Measurements from ENCODE around the gene CENPVL1. TPM values are rescaled to one million over a fixed set of nuclear protein-coding genes. Genes with fewer than 3 reads are reported as not detected.

CENPVL1 gene
- total RNA-seq, 2 donors from 2014 or later = not detected

GRCh38 chrX:51747671-51748070 is 37.4 kb downstream of the CENPVL1 start:
- no peak for ATAC-seq
- DNase-seq (ENCODE audit: low spot score) = no peak
- H3K9me3 Mint-ChIP-seq = no peaks in the 10 kb centered on the region
- H3K27ac Mint-ChIP-seq = no peak overlapping the region
- no peak overlapping the region for H3K4me3 Mint-ChIP-seq
- H3K4me1 Mint-ChIP-seq (ENCODE audit: low read depth in 2 of 2) = peaks cover 10 to 16% of the 10 kb centered on the region in 2 donors
- peaks cover 25% of the 10 kb centered on the region for H3K36me3 Mint-ChIP-seq
- H3K27me3 Mint-ChIP-seq = peaks cover 0 to 8% of the 10 kb centered on the region in 2 donors

DNA sequence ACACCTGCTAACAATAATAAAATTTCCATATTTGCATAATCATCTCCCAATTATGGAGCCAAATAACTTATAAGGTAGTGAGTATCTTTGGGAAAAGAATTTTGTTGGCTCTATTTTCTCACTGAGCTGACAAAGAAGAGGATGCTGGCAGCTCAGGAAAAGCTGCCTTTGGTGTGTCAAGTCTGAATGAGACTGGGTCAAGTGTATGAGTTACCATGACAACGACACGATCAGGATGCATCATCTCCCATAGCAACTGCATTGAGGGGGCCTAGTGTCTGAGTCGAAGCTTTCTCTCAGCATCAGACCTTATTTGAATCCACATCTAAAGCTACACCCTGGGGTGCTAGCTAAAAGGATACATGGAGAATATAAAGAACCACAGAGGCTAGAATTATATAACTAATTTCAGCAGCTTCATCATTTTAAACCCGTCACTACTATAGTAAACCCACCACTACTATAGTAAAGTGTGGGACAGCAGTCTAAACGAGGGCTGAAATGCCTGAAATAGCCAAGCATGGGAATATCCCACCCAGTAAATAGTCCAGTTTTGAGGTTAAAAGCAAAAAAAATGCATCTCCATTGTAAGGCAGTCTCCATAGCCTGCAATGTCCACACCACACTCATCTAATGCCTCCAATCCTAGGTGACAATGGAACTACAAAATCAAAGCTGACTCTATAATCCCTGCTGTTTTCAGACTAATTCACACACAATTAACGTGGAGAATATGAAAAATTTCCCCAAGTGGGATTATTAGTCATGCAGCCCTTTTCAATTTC is 48.9 kb downstream of the CENPVL1 start:
- Mint-ChIP-seq H3K9me3 (no peaks in the 10 kb centered on the region), H3K4me3 (no peak overlapping the region), H3K27me3 (peaks cover 10 to 12% of the 10 kb centered on the region in 2 donors), H3K36me3 (no peaks in the 10 kb centered on the region), H3K4me1 (ENCODE audit: low read depth in 2 of 2) (no peaks in the 10 kb centered on the region), H3K27ac (no peak overlapping the region)
- no peak for DNase-seq (ENCODE audit: low spot score)
- ATAC-seq = no peak

DNA sequence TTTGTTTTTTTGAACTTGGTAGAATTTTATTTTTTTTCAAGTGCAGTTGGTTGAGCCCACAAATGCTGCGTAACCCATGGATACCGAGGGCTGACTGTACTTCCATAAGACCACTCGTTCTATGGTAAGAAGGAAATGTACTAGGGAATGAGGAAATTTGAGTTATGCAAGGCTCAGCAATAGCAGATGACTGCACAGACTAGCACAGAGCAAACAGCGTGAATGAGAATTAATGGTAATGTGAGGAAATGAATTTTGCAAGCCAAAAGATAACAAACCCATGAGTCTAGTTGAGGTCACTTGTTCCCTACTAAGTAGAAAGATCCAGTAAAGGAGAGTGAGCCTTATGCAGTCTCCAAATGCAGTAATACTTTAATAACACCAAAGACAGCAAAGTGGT is 50.3 kb downstream of the CENPVL1 start:
- Mint-ChIP-seq H3K27ac (no peak overlapping the region), H3K9me3 (no peaks in the 10 kb centered on the region), H3K4me3 (no peak overlapping the region), H3K4me1 (ENCODE audit: low read depth in 2 of 2) (no peaks in the 10 kb centered on the region), H3K27me3 (peaks cover 11 to 12% of the 10 kb centered on the region in 2 donors), H3K36me3 (no peaks in the 10 kb centered on the region)
- DNase-seq (ENCODE audit: low spot score) (no peak), ATAC-seq (no peak)

Other genes starting within 250 kb of the CENPVL1 start
- gene NUDT11, start 213.9 kb upstream of the CENPVL1 start, total RNA-seq = 1 to 10 TPM; 1.1 to 1.3 TPM
- not detected for gene CENPVL3, start 91.6 kb upstream of the CENPVL1 start, total RNA-seq
- not detected for gene CENPVL2, start 27.7 kb upstream of the CENPVL1 start, total RNA-seq
- gene GSPT2, start 32.9 kb downstream of the CENPVL1 start, total RNA-seq = 10 to 100 TPM in 1 of 2 donors, 1 to 10 TPM in 1; 9.8 to 12.2 TPM
- 10 to 100 TPM; 30.4 to 35.2 TPM for gene MAGED1, start 183.1 kb downstream of the CENPVL1 start, total RNA-seq

Data from natural killer cell treated with Interleukin-12 subunit alpha and Interleukin-12 subunit beta and Interleukin-15 and Interleukin-18, amount 100 ng/mL, for 72 hours (primary cell).